ENCODE measurements around the gene ERI2.

DNA sequence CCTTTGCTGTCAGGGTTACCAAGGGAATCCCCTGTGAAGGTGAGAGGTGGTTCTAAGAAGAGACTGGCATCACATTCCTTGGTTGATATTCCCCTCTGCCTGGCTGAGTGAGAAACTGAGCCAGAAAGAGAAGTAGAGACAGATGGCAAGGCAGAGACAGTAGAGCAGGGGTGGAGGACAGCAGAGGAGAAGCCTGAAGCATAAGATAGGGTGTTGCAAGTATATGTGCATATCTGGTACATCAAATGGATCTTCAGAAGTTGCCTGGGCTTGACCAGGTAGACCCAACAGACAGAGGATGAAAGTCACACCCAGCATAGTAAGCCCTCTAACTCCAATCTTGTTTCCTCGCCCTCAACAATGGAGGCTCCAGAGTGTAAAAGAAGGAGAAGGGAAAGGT, 56.8 kb downstream of the ERI2 start:
- TF ChIP-seq POLR2A (IDR thresholded peaks at IDR 0.05; ENCODE audit: low read depth, low read length) (no peak), TAF1 (IDR thresholded peaks at IDR 0.05; ENCODE audit: borderline replicate concordance, low read depth, low read length) (no peak)

All from GM12892 (cell line).